ENCODE measurements around the gene TOP3B.

TOP3B gene

GRCh38 chr22:22009661-22010060, 27.1 kb upstream of the TOP3B start:
- no peak for DNase-seq

GRCh38 chr22:22006596-22006990, 24.0 kb upstream of the TOP3B start:
- DNase-seq: no peak

- no peak for DNase-seq
Measured at GRCh38 chr22:22005945-22006595, 23.5 kb upstream of the TOP3B start.

GRCh38 chr22:22003233-22003632, 20.6 kb upstream of the TOP3B start:
- DNase-seq: no peak

- no peak for DNase-seq
Measured at GRCh38 chr22:22002526-22003055, 20.0 kb upstream of the TOP3B start.

GRCh38 chr22:22001664-22002525, 19.3 kb upstream of the TOP3B start:
- no peak for DNase-seq

- no peak for DNase-seq
Measured at GRCh38 chr22:21998595-21999247, 16.1 kb upstream of the TOP3B start.

- DNase-seq: no peak
Measured at GRCh38 chr22:21996175-21996720, 13.7 kb upstream of the TOP3B start.

- no peak for DNase-seq
Measured at GRCh38 chr22:21995660-21996059, 13.1 kb upstream of the TOP3B start.

GRCh38 chr22:21994881-21995444, 12.4 kb upstream of the TOP3B start:
- no peak for DNase-seq

GRCh38 chr22:21992593-21993237, 10.1 kb upstream of the TOP3B start:
- no peak for DNase-seq

- no peak for DNase-seq
Measured at GRCh38 chr22:21991774-21992173, 9.2 kb upstream of the TOP3B start.

GRCh38 chr22:21991304-21991596, 8.7 kb upstream of the TOP3B start:
- DNase-seq: no peak

GRCh38 chr22:21990445-21991303, 8.1 kb upstream of the TOP3B start:
- no peak for DNase-seq

GRCh38 chr22:21989049-21989448, 6.5 kb upstream of the TOP3B start:
- DNase-seq: no peak

- no peak for DNase-seq
Measured at GRCh38 chr22:21985214-21985613, 2.6 kb upstream of the TOP3B start.

GRCh38 chr22:21984793-21985192, 2.2 kb upstream of the TOP3B start:
- DNase-seq: peak; percentile 78

GRCh38 chr22:21981874-21982273, 713 bp downstream of the TOP3B start:
- DNase-seq: no peak

- DNase-seq: peak; percentile 17
Measured at GRCh38 chr22:21980547-21980946, 2.0 kb downstream of the TOP3B start.

- DNase-seq: no peak
Measured at GRCh38 chr22:21978564-21979386, 3.8 kb downstream of the TOP3B start.

- no peak for DNase-seq
Measured at GRCh38 chr22:21977814-21978213, 4.8 kb downstream of the TOP3B start.

All from islet precursor cell (in vitro differentiated cells).